HepG2 (cell line): ENCODE data around the gene OTOGL. TPM values are rescaled to one million over a fixed set of nuclear protein-coding genes. Genes with fewer than 3 reads are reported as not detected.

Source experiments
- polyA plus RNA-seq, 8 experiments: library from polyadenylated mRNA; depleted of rRNA in 3 of 8; stranded (reverse) in 7 of 8; unstranded in 1 of 8; fragments of >200 nt; fragmentation: Illumina TruSeq in 4 of 8; extraction: Trizol in 4 of 8; gene quantifications; 2 replicates each; pipeline versions ENCODE4 v1.2.1 to v1.2.3, GENCODE V29; 2011 to 2016; ENCODE audit warnings: low read depth in 4 of 8, missing spikeins in 1 of 8, mixed read lengths in 1 of 8; ENCODE audit not compliant: insufficient read depth in 1 of 8
- small RNA-seq, 3 experiments: library from RNA; depleted of rRNA; stranded (forward); fragments of <200 nt; gene quantifications; one replicate each; pipeline ENCODE3, GENCODE V24; 2012; ENCODE audit warnings: low read depth in 2 of 3, low replicate concordance in 1 of 3; ENCODE audit not compliant: insufficient read length in 3 of 3, insufficient read depth in 2 of 3
- total RNA-seq, 5 experiments: library from RNA; depleted of rRNA; stranded (reverse); fragments of >200 nt; fragmentation: Illumina TruSeq; extraction: Trizol; gene quantifications; 2 replicates each; pipeline ENCODE4 v1.2.3, GENCODE V29; 2016; ENCODE audit warnings: low read depth in 1 of 5

Gene OTOGL
- total and polyA plus RNA-seq, 2 of the 13 experiments (the other 11 are each of a cell fraction or from before 2014, with no cell fraction given): not detected

Small RNA genes lying within 50 kb of the gene (small RNA-seq; reads per million reads assigned to genes)
- gene RN7SKP261: 0 reads per million in 3 experiments
- gene RNU7-106P: 0 reads per million in 3 experiments

Other genes with a start within 250 kb of the OTOGL start
- 38.1 and 50.0 TPM in 2 replicates for gene PPP1R12A, start 164.4 kb upstream of the OTOGL start, total RNA-seq (2016; rRNA removed; fragmentation: Illumina TruSeq; extraction: Trizol)
- gene PPP1R12A, start 164.4 kb upstream of the OTOGL start, polyA plus RNA-seq (2011; rRNA removed): 15.2 and 23.8 TPM in 2 replicates